GM10248 (cell line): Measurements from ENCODE around the gene CTRL.

ENCODE experiments used
- CTCF ChIA-PET: fragments of 300-600 bp; sonication (Branson Sonifier 250); formaldehyde crosslinking; extraction: SDS; loops from one replicate; lab custom pipeline; 2021; ENCODE audit warnings: antibody characterized with exemption; lab: Yijun Ruan, JAX
- POLR2A ChIA-PET: fragments of 350-650 bp; sonication (Branson Sonifier 250); formaldehyde crosslinking; extraction: SDS; loops from one replicate; lab custom pipeline; 2020; ENCODE audit warnings: antibody characterized with exemption; lab: Yijun Ruan, JAX
- DNase-seq: peaks from one replicate; pipeline ENCODE4 v3.0.0; 2012; ENCODE audit errors: extremely low spot score
- CTCF ChIP-seq: IDR thresholded peaks from 2 replicates; pipeline ENCODE4 v1.5.1; 2012; ENCODE audit warnings: mild to moderate bottlenecking, low read depth; ENCODE audit errors: extremely low read depth, missing control alignments, control extremely low read depth

CTRL gene

GRCh38 chr16:67936880-67937605 is 5.4 kb upstream of the CTRL start:
- POLR2A ChIA-PET, result no interaction called here
- CTCF ChIA-PET, result interaction anchor here (1.0 to 7.0 kb wide), 8 partner anchors 9 to 416 kb away, joined by 3 to 38 read pairs (median 6); no protein-coding TSS in a partner anchor
- DNase-seq, result peak; percentile 91
- no peak for TF ChIP-seq CTCF

GRCh38 chr16:67936124-67936879 is 4.6 kb upstream of the CTRL start, which contains the start of gene PSMB10:
PSMB10 (minus strand) TSS chr16:67936850; CDS start chr16:67936749, 101 bp downstream.
- POLR2A ChIA-PET, result interaction anchor here (0.7 kb wide), 1 partner anchor 28 kb away, joined by 3 read pairs; no protein-coding TSS in a partner anchor
- CTCF ChIA-PET, result interaction anchor here (0.8 to 7.0 kb wide), 21 partner anchors 9 to 422 kb away, joined by 3 to 38 read pairs (median 3); no protein-coding TSS in a partner anchor
- no peak for TF ChIP-seq CTCF
- peak; percentile 48 for DNase-seq

- peak; percentile 99 for DNase-seq
- TF ChIP-seq CTCF, result no peak
- ChIA-PET CTCF (interaction anchor here (0.8 to 7.0 kb wide), 20 partner anchors 8 to 421 kb away, joined by 3 to 38 read pairs (median 3); no protein-coding TSS in a partner anchor), POLR2A (interaction anchor here (0.7 kb wide), 1 partner anchor 29 kb away, joined by 3 read pairs; no protein-coding TSS in a partner anchor)
These were observed 3.9 kb upstream of the CTRL start for GRCh38 chr16:67935402-67936123.

GRCh38 chr16:67935101-67935401 is 3.4 kb upstream of the CTRL start:
- TF ChIP-seq CTCF, result no peak
- POLR2A ChIA-PET, result no interaction called here
- CTCF ChIA-PET, result interaction anchor here (0.9 to 7.0 kb wide), 15 partner anchors 11 to 420 kb away, joined by 3 to 38 read pairs (median 3); no protein-coding TSS in a partner anchor
- no peak for DNase-seq

GRCh38 chr16:67934306-67935100 is 2.8 kb upstream of the CTRL start:
- no peak for DNase-seq
- TF ChIP-seq CTCF, result no peak
- ChIA-PET POLR2A (interaction anchor here (0.6 kb wide), 1 partner anchor 128 kb away, joined by 3 read pairs; the partner anchor contains the start of gene RANBP10), CTCF (interaction anchor here (1.1 to 7.0 kb wide), 13 partner anchors 10 to 413 kb away, joined by 3 to 38 read pairs (median 3); no protein-coding TSS in a partner anchor)
